ENCODE data around the gene CDC42BPB.

GRCh38 chr14:102924632-102925588, 132.4 kb downstream of the CDC42BPB start:
- TF ChIP-seq EZH2phosphoT487 (IDR thresholded peaks at IDR 0.05; ENCODE audit: insufficient read depth, low read depth) (no peak), EZH2 (IDR thresholded peaks at IDR 0.05; ENCODE audit: insufficient read depth, poor library complexity, severe bottlenecking) (no peak)

Measured in GM23248 (cell line).